Activated naive CD4-positive, alpha-beta T cell treated with anti-CD3 and anti-CD28 coated beads for 36 hours (primary cell): Measurements from ENCODE around the gene GRIK3. TPM values are rescaled to one million over a fixed set of nuclear protein-coding genes. Genes with fewer than 3 reads are reported as not detected.

Experiments
- CTCF ChIA-PET: fragments of 350-600 bp; sonication (Branson Sonifier 250); formaldehyde crosslinking; loops from one replicate; lab custom pipeline; 2021; ENCODE audit warnings: antibody characterized with exemption; lab: Charles Lee
- DNase-seq: peaks from one replicate; pipeline ENCODE4 v3.0.0-alpha.2; 2020
- H3K27ac Mint-ChIP-seq: one replicate; pipeline ENCODE4 v1.8.0; 2021; ENCODE audit warnings: mild to moderate bottlenecking, mixed read lengths
- H3K27me3 Mint-ChIP-seq: one replicate; pipeline ENCODE4 v1.8.0; 2021; ENCODE audit warnings: low read depth, mixed read lengths
- H3K36me3 Mint-ChIP-seq: one replicate; pipeline ENCODE4 v1.8.0; 2021; ENCODE audit warnings: low read depth, mixed read lengths
- H3K4me1 Mint-ChIP-seq: one replicate; pipeline ENCODE4 v1.8.0; 2021; ENCODE audit warnings: low read depth, mixed read lengths
- H3K4me3 Mint-ChIP-seq: one replicate; pipeline ENCODE4 v1.8.0; 2021; ENCODE audit warnings: mild to moderate bottlenecking, moderate library complexity, mixed read lengths
- H3K9me3 Mint-ChIP-seq: one replicate; pipeline ENCODE4 v1.8.0; 2021; ENCODE audit warnings: mixed read lengths
- intact Hi-C: fragments of 100-400 bp; cut with micrococcal nuclease; formaldehyde crosslinking; loops from one replicate; pipeline ENCODE4 v1.15.1; 2023
- total RNA-seq, 2 experiments: library from RNA; stranded (reverse); gene quantifications; one replicate each; pipeline ENCODE4 v1.2.3, GENCODE V29; 2021

The GRIK3 gene
- total RNA-seq, 2 experiments from 2014 or later: not detected

DNA sequence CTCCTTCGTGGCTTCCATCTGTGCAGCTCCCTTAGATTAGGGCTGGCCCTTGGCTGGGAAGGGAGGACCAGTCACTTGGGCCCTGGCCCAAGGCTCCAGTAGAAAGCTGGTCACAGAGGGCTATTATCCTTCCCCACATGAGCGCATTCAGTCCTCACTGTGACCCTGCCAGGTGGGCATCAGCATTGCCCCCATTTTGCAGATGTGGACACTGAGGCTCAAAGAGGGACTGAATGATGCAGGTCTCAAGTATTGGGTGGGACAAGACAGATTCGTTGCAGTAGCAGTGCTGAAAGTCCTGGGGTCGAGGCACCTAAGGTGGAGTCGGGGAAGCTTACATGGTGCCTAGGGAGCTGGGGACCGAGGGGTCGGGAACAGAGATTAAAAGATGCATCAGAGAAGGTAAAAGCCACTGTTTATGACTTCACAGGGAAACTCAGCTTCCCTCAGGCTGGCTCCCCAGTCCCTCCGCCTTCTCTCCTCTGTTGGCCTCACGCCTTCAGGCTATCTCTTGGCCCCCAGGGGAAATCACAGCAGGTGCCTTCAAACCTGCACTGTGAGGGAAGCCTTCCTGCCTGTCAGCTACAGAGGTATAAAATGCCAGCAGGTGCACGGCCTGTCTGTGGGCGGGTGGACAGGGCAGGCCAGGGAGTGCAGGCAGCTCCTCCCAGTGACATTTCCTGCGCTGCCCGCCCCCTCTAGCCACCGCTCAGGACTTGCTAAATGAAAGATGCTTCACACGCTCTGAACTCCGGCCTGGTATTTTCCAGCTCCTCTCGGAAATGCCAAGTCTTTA is 178.4 kb downstream of the GRIK3 start:
- CTCF ChIA-PET: no interaction called here
- no peak overlapping the region for H3K27ac Mint-ChIP-seq

DNA sequence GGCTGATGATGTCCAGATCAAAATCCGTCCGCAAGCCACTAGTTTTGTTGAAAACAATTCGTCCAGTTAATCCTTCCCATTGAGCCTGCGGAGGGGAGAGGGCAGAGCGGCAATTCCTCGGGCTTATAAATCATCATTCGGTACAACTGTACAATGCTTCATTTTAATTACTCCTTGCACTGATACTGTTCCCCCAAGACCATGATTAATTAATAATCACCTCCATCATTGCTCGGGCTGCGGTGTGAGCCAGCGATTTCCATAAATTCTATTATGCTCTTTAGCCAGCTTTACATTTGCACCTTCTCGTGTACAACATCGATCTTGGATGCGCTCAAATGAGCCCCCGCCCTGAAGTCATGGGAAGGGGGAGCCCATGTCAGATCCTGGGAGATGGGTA is 180.7 kb downstream of the GRIK3 start:
- Mint-ChIP-seq H3K4me3 (no peak overlapping the region), H3K4me1 (no peaks in the 10 kb centered on the region), H3K27me3 (peaks cover 25% of the 10 kb centered on the region), H3K27ac (no peak overlapping the region), H3K9me3 (no peaks in the 10 kb centered on the region), H3K36me3 (no peaks in the 10 kb centered on the region)
- intact Hi-C loops: no loop called here
- CTCF ChIA-PET: no interaction called here
- no peak for DNase-seq

More for the DNA sequence above, 178.4 kb downstream of the GRIK3 start:
- H3K4me3 Mint-ChIP-seq: no peak overlapping the region
- no peaks in the 10 kb centered on the region for H3K9me3 Mint-ChIP-seq
- no peaks in the 10 kb centered on the region for H3K4me1 Mint-ChIP-seq
- no peak for DNase-seq
- peaks cover 17% of the 10 kb centered on the region for H3K27me3 Mint-ChIP-seq
- H3K36me3 Mint-ChIP-seq: no peaks in the 10 kb centered on the region
- intact Hi-C loops: no loop called here

DNA sequence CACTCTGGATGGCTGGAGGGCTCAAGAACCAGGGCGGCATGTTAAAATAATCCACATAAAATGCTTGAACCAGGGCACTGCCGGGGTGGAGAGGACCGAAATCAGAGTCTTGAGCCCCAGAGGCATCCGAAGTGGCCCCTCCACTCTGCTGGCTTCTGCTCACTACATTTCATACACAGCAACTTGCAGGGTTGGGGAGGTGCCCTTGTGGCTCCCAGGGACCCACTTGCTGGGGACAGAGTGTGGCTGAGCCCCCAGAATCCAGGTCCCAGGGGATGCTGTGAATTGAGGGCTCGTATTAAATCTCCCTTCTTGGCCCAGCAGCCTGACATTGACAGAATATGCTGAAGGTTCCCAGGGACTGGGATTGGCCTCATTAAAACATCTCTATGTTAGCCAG is 181.7 kb downstream of the GRIK3 start:
- Mint-ChIP-seq H3K36me3 (no peaks in the 10 kb centered on the region), H3K4me3 (no peak overlapping the region), H3K9me3 (no peaks in the 10 kb centered on the region), H3K4me1 (no peaks in the 10 kb centered on the region), H3K27ac (no peak overlapping the region), H3K27me3 (peaks cover 26% of the 10 kb centered on the region)
- intact Hi-C loops: no loop called here
- DNase-seq: no peak
- CTCF ChIA-PET: no interaction called here

DNA sequence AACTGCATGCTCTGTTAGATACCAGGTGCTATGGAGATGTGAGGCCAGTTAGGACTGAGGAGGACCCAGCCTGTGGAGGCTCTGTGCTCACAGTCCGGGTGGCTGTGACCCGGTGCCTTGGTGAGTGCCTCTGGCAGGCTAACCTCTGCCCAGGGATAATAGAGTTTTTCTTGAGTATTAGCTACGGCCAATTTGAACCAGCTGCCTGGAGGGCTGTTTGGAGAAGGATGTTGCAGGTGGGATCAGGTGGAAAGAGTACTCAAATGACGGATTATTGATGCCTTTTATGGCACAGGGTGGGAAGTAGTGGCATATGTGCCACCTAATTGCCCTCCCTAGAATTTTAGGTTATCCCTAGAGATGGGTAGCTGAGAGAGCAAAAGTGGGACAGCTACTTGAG is 182.7 kb downstream of the GRIK3 start:
- intact Hi-C loops: no loop called here
- no peaks in the 10 kb centered on the region for H3K9me3 Mint-ChIP-seq
- CTCF ChIA-PET: no interaction called here
- DNase-seq: no peak
- no peak overlapping the region for H3K4me3 Mint-ChIP-seq
- H3K27me3 Mint-ChIP-seq: peaks cover 26% of the 10 kb centered on the region
- no peaks in the 10 kb centered on the region for H3K4me1 Mint-ChIP-seq
- no peak overlapping the region for H3K27ac Mint-ChIP-seq
- H3K36me3 Mint-ChIP-seq: no peaks in the 10 kb centered on the region

- H3K27me3 Mint-ChIP-seq: peaks cover 26% of the 10 kb centered on the region
- H3K27ac Mint-ChIP-seq: no peak overlapping the region
- H3K4me1 Mint-ChIP-seq: no peaks in the 10 kb centered on the region
- no peaks in the 10 kb centered on the region for H3K9me3 Mint-ChIP-seq
- H3K36me3 Mint-ChIP-seq: no peaks in the 10 kb centered on the region
- intact Hi-C loops: no loop called here
- no peak overlapping the region for H3K4me3 Mint-ChIP-seq
- DNase-seq: no peak
- CTCF ChIA-PET: no interaction called here
Measured at GRCh38 chr1:36851087-36851486, 183.2 kb downstream of the GRIK3 start.

DNA sequence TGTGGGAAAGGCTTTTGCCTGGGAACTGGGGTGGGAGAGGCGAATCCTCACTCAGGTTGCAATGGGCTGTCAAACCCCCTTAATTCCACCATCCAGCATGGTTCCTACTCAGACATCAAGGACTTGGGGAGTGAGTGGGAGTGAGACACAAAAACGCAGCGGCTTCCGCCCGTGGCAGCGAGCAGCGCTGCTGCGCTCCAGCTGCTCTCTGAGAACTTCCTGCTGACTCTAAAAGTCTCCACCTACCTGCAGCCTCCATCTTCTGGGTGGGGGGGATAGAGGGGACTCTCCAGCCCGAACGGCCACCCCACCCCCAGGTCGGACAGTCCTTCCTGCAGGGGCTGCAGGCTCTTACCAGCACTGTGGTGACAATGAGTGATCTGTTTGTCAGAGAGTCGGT is 184.4 kb downstream of the GRIK3 start:
- Mint-ChIP-seq H3K27me3 (peaks cover 26% of the 10 kb centered on the region), H3K9me3 (no peaks in the 10 kb centered on the region), H3K27ac (no peak overlapping the region), H3K4me3 (no peak overlapping the region), H3K36me3 (no peaks in the 10 kb centered on the region), H3K4me1 (no peaks in the 10 kb centered on the region)
- intact Hi-C loops: no loop called here
- no peak for DNase-seq
- CTCF ChIA-PET: no interaction called here

DNA sequence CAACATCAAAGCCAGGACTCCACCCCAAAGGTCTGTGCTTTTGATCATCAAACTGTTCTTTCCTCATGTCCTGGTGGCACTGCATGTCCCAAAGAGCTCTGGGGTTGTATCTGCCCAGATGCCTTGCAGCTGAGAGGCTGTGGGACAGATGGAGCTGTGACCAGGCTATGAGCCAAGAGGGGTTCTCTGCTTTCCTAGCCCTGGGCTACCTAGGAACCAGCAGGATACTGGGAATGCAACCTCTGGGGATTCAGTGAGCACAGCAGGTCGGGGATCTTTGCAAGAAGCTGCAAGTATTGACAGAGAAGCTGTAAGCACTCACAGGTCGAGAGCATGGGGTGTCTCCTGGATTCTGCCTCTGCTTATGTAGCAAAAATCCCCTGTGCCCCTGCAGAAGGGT is 186.6 kb downstream of the GRIK3 start:
- H3K27ac Mint-ChIP-seq: no peak overlapping the region
- no peaks in the 10 kb centered on the region for H3K4me1 Mint-ChIP-seq
- intact Hi-C loops: no loop called here
- CTCF ChIA-PET: no interaction called here
- no peak overlapping the region for H3K4me3 Mint-ChIP-seq
- H3K27me3 Mint-ChIP-seq: peaks cover 19% of the 10 kb centered on the region
- H3K36me3 Mint-ChIP-seq: no peaks in the 10 kb centered on the region
- H3K9me3 Mint-ChIP-seq: no peaks in the 10 kb centered on the region
- no peak for DNase-seq

DNA sequence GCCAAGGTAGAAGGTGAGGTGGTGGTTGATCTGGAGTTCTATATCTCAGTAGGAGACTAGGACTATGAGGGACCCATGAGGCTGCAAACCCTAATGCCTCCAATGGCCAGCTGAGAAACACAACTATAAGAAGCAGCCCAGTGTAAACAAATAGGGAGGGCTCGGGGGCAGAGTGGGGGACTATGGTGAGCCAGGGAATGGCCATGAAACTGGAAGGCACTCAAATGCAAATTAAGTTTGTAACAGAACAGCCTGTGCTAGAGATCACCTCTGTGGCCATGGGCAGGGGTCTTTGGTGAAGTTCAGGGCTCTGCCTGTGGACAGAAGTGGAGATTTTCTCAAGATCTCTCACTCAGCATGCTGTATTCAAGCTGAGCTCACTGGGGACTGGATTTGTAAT is 187.1 kb downstream of the GRIK3 start:
- no peak for DNase-seq
- Mint-ChIP-seq H3K27ac (no peak overlapping the region), H3K36me3 (no peaks in the 10 kb centered on the region), H3K9me3 (no peaks in the 10 kb centered on the region), H3K4me3 (no peak overlapping the region), H3K4me1 (no peaks in the 10 kb centered on the region), H3K27me3 (peaks cover 16% of the 10 kb centered on the region)
- CTCF ChIA-PET: no interaction called here
- intact Hi-C loops: no loop called here

GRCh38 chr1:36846357-36846756 is 188.0 kb downstream of the GRIK3 start:
- CTCF ChIA-PET: no interaction called here
- H3K36me3 Mint-ChIP-seq: no peaks in the 10 kb centered on the region
- H3K4me3 Mint-ChIP-seq: no peak overlapping the region
- no peaks in the 10 kb centered on the region for H3K9me3 Mint-ChIP-seq
- peaks cover 10% of the 10 kb centered on the region for H3K27me3 Mint-ChIP-seq
- DNase-seq: no peak
- no peak overlapping the region for H3K27ac Mint-ChIP-seq
- intact Hi-C loops: no loop called here
- no peaks in the 10 kb centered on the region for H3K4me1 Mint-ChIP-seq

- H3K4me1 Mint-ChIP-seq: no peaks in the 10 kb centered on the region
- no peak overlapping the region for H3K4me3 Mint-ChIP-seq
- intact Hi-C loops: no loop called here
- no peaks in the 10 kb centered on the region for H3K36me3 Mint-ChIP-seq
- no peak overlapping the region for H3K27ac Mint-ChIP-seq
- peaks cover 10% of the 10 kb centered on the region for H3K27me3 Mint-ChIP-seq
- CTCF ChIA-PET: no interaction called here
- no peak for DNase-seq
- H3K9me3 Mint-ChIP-seq: no peaks in the 10 kb centered on the region
Measured at GRCh38 chr1:36845802-36846201, 188.5 kb downstream of the GRIK3 start.

GRCh38 chr1:36844917-36845316 is 189.4 kb downstream of the GRIK3 start:
- intact Hi-C loops: no loop called here
- H3K4me3 Mint-ChIP-seq: no peak overlapping the region
- no peaks in the 10 kb centered on the region for H3K9me3 Mint-ChIP-seq
- no peak for DNase-seq
- H3K4me1 Mint-ChIP-seq: no peaks in the 10 kb centered on the region
- H3K27me3 Mint-ChIP-seq: peaks cover 10% of the 10 kb centered on the region
- CTCF ChIA-PET: no interaction called here
- H3K36me3 Mint-ChIP-seq: no peaks in the 10 kb centered on the region
- H3K27ac Mint-ChIP-seq: no peak overlapping the region

GRCh38 chr1:36843906-36844610 is 190.3 kb downstream of the GRIK3 start:
- Mint-ChIP-seq H3K4me3 (no peak overlapping the region), H3K9me3 (no peaks in the 10 kb centered on the region), H3K27me3 (peaks cover 5% of the 10 kb centered on the region), H3K4me1 (no peaks in the 10 kb centered on the region), H3K36me3 (no peaks in the 10 kb centered on the region), H3K27ac (no peak overlapping the region)
- DNase-seq: no peak
- CTCF ChIA-PET: no interaction called here
- intact Hi-C loops: no loop called here

DNA sequence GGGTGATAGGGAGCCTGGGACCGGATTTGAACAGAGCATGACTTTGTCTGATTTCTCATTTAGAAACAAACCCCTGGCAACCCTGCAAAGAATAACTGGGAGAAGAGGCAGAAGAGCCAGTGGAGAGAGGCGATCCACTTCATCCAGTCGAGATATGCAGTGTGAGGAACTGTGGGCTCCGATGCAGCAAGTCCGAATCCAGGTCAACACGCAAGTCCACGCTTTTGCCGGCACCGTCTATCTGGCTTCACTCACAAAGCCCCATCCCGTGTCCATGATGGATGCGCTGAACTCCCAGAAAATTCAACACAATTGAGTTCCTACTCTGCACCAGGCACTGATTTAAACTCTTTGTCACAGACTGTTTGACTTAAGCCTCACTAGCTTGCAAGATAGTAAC is 191.3 kb downstream of the GRIK3 start:
- CTCF ChIA-PET: no interaction called here
- no peak overlapping the region for H3K27ac Mint-ChIP-seq
- intact Hi-C loops: no loop called here
- H3K4me3 Mint-ChIP-seq: no peak overlapping the region
- H3K27me3 Mint-ChIP-seq: no peaks in the 10 kb centered on the region
- no peaks in the 10 kb centered on the region for H3K4me1 Mint-ChIP-seq
- H3K36me3 Mint-ChIP-seq: no peaks in the 10 kb centered on the region
- no peak for DNase-seq
- H3K9me3 Mint-ChIP-seq: no peaks in the 10 kb centered on the region
